ENCODE results near the gene RNF144B. TPM values are rescaled to one million over a fixed set of nuclear protein-coding genes. Genes with fewer than 3 reads are reported as not detected.
"Not testable (repeated sequence)": the region's sequence is repeated elsewhere in the genome, so short reads cannot be mapped to it uniquely, and the experiment has no call there.

Gene RNF144B
- total RNA-seq, 1 experiment from 2014 or later, result 8.1 TPM

DNA sequence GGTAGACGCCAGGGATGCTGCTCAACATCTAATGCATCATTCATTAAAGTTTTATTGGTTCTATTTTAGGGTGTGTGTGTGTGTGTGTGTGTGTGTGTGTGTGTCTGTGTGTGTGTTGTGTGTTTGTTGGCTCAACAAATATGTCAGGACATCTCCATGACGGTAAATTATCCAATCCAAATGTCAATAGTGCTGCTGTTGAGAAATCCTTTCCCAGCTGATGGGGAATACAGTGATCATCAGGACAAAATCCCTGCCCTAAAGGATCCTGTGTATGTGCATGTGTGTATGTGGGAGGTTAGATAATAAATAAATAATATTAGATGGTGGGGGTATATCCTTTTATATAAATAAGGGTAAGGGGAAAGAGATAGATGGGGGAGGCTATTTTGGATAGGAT, 59.6 kb downstream of the RNF144B start:
- Histone ChIP-seq H3K4me3 (no peak overlapping the region), H3K27ac (no peak overlapping the region), H3K36me3 (no peaks in the 10 kb centered on the region), H3K9me3 (replicated peaks) (no peaks in the 10 kb centered on the region), H3K27me3 (replicated peaks) (no peaks in the 10 kb centered on the region), H3K4me1 (replicated peaks) (no peaks in the 10 kb centered on the region)
- no peak for DNase-seq (ENCODE audit: low read depth in 1 of 2, low spot score in 2 of 2)

DNA sequence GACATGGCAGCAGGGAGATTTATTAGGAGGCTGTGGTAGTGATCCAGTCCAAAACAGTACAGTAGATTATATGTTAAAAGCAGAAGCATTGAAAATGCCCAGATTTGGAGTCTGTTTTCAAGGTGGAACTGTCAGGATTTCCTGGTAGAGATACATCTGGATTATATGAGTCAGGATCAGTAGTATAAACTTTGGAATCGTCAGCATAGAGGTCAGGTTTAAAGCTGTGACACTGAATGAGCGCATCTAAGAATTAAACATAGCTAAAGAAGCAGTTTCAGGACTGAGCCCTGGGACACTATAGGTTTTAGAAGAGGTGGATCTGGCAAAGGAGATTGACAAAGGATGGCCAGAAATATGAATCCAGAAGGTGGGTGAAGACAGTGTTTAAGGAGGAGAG, 60.4 kb downstream of the RNF144B start:
- no peak for DNase-seq (ENCODE audit: low read depth in 1 of 2, low spot score in 2 of 2)
- Histone ChIP-seq H3K27me3 (replicated peaks) (no peaks in the 10 kb centered on the region), H3K4me1 (replicated peaks) (no peaks in the 10 kb centered on the region), H3K36me3 (no peaks in the 10 kb centered on the region), H3K27ac (no peak overlapping the region), H3K4me3 (no peak overlapping the region), H3K9me3 (replicated peaks) (no peaks in the 10 kb centered on the region)

DNA sequence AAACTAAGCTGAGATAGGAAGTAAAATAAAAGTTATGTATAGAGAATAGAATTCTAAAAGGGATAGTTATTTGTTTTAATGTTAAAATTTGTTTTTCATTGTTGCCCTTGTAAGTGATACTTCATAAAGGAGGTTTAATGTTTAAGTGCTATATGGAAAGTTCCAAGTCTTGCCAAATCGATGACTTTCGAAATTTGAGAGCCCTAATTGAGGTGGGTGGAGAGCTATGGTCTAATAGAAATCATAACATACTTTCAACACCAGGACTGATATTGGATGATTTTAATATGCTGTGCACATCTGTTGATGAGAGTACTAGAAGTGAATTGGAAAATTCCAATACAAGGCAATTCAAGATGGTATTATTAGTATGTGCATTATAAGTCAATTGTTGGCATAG, 64.6 kb downstream of the RNF144B start:
- no peak overlapping the region for H3K27ac ChIP-seq
- no peaks in the 10 kb centered on the region for H3K27me3 ChIP-seq (replicated peaks)
- no peaks in the 10 kb centered on the region for H3K4me1 ChIP-seq (replicated peaks)
- DNase-seq (ENCODE audit: low read depth in 1 of 2, low spot score in 2 of 2), result no peak
- no peak overlapping the region for H3K4me3 ChIP-seq
- no peaks in the 10 kb centered on the region for H3K36me3 ChIP-seq
- H3K9me3 ChIP-seq (replicated peaks), result no peaks in the 10 kb centered on the region

DNA sequence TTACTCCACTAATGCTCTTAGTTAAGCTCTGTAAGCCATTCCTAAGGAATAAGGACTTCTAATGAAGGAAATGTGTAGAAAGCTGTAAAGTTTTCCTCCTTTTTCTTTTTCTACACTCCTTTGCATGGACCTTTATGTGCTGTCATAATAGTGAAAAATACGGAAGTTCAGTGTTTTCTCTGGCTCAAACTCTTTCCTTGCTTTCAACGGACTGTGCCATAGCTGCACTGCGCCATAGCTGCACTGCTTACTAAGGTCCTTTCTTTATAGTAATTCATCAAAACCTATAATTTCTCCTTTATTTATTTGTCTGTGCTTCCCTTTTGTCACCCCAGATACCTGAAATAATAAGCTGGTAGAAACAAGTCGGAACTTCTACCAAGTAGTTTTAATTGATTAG, 67.3 kb downstream of the RNF144B start:
- Histone ChIP-seq H3K36me3 (peaks cover 7% of the 10 kb centered on the region; the same call in 1 of the 2 replicates), H3K9me3 (replicated peaks) (no peaks in the 10 kb centered on the region), H3K27ac (no peak overlapping the region), H3K27me3 (replicated peaks) (no peaks in the 10 kb centered on the region), H3K4me3 (no peak overlapping the region), H3K4me1 (replicated peaks) (no peaks in the 10 kb centered on the region)
- DNase-seq (ENCODE audit: low read depth in 1 of 2, low spot score in 2 of 2), result no peak

DNA sequence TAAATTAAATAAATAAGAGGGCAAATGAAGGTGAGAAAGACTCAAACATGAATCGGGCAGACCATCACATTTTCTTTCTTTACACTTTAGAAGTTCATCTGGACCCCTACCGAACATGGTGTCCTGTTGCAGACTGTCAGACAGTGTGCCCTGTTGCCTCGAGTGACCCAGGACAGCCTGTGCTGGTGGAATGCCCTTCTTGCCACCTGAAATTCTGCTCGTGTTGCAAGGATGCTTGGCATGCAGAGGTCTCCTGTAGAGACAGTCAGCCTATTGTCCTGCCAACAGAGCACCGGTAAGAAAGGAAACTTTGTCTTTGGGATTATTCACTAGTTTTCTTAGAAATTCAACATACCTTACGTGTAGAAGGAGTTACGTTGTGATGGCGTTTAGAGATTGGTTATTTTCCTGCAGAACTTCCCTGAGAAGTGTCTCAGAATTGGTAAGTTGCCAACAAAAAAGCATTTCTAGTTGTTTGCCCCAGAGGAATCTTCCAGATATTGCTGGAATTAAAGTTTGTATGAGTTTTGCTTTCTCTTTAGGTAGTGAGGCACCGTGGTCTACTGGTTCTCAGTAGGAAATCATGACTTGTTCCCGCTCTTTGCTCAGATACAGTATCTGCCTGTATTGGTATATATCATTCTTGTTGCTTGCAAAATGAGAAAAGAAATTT, 70.1 kb downstream of the RNF144B start:
- no peak overlapping the region for H3K27ac ChIP-seq
- no peaks in the 10 kb centered on the region for H3K9me3 ChIP-seq (replicated peaks)
- no peaks in the 10 kb centered on the region for H3K4me1 ChIP-seq (replicated peaks)
- H3K36me3 ChIP-seq, result peaks cover 11% of the 10 kb centered on the region; the same call in 1 of the 2 replicates
- H3K27me3 ChIP-seq (replicated peaks), result no peaks in the 10 kb centered on the region
- DNase-seq (ENCODE audit: low read depth in 1 of 2, low spot score in 2 of 2), result no peak
- H3K4me3 ChIP-seq, result no peak overlapping the region

DNA sequence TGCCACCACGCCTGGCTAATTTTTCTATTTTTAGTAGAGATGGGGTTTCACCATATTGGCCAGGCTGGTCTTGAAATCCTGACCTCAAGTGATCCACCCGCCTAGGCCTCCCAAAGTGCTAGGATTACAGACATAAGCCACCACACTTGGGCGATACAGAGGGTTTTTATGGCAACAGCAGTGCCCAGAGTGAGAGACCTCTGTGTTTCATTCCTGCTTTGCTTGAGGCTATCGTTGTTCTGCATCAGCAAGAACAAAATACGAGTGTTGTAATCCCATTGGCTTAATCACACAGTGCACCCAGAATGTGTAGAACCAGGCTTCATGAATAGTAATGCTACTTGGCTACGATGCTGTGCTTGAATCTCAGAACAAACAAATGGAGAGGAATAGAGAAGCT, 70.9 kb downstream of the RNF144B start:
- H3K4me3 ChIP-seq; DNase-seq (ENCODE audit: low read depth in 1 of 2, low spot score in 2 of 2): not testable (repeated sequence)

DNA sequence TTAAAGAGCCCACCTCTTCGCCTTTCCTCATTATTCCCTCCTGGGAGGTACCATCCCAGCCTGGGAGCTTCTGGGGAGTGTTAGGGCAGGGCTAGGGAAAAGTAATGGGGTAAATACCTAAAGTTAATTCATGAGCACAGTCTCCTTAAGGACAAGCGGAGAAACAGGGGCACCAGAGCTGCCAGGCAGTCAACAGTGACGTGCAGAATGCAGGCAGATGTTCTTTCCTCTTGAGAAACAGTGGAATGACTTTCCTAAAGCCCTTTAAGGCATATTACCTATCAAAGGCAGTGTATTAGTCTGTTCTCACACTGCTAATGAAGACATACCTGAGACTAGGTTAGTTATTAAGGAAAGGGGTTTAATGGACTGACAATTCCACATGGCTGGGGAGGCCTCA, 76.3 kb downstream of the RNF144B start:
- no peaks in the 10 kb centered on the region for H3K27me3 ChIP-seq (replicated peaks)
- no peak for DNase-seq (ENCODE audit: low read depth in 1 of 2, low spot score in 2 of 2)
- no peak overlapping the region for H3K4me3 ChIP-seq
- no peaks in the 10 kb centered on the region for H3K4me1 ChIP-seq (replicated peaks)
- no peaks in the 10 kb centered on the region for H3K9me3 ChIP-seq (replicated peaks)
- H3K27ac ChIP-seq, result no peak overlapping the region
- H3K36me3 ChIP-seq, result peaks cover 20% of the 10 kb centered on the region; the same call in 1 of the 2 replicates

More for the DNA sequence above, 70.9 kb downstream of the RNF144B start:
- not testable (repeated sequence) for H3K27me3 ChIP-seq (replicated peaks); H3K27ac ChIP-seq; H3K9me3 ChIP-seq (replicated peaks); H3K4me1 ChIP-seq (replicated peaks)
- peaks cover 11% of the 10 kb centered on the region; the same call in 1 of the 2 replicates for H3K36me3 ChIP-seq

DNA sequence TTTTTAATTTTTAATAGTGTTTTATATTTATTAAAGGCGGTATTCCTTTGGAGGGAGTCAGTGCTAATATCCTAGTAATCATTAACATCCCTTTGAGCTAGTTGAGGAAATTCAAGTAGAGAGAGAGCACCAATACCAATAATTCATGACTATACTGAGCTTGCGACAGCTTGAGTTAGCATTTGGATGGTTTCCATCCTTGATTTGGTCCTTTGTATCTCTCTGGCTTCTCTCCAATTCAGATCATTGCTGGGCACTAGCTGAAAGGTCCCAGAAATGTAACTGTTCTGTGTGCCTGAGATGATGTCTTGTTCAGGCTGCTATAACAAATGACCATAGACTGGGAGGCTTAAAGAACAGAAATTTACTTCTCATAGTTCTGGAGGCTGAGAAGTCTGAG, 77.0 kb downstream of the RNF144B start:
- no peak overlapping the region for H3K27ac ChIP-seq
- no peak for DNase-seq (ENCODE audit: low read depth in 1 of 2, low spot score in 2 of 2)
- H3K27me3 ChIP-seq (replicated peaks), result no peaks in the 10 kb centered on the region
- H3K4me3 ChIP-seq, result no peak overlapping the region
- no peaks in the 10 kb centered on the region for H3K9me3 ChIP-seq (replicated peaks)
- 0 out of 2 replicates have a peak, but pooled peaks cover 19% of the 10 kb centered on the region for H3K36me3 ChIP-seq
- no peaks in the 10 kb centered on the region for H3K4me1 ChIP-seq (replicated peaks)

DNA sequence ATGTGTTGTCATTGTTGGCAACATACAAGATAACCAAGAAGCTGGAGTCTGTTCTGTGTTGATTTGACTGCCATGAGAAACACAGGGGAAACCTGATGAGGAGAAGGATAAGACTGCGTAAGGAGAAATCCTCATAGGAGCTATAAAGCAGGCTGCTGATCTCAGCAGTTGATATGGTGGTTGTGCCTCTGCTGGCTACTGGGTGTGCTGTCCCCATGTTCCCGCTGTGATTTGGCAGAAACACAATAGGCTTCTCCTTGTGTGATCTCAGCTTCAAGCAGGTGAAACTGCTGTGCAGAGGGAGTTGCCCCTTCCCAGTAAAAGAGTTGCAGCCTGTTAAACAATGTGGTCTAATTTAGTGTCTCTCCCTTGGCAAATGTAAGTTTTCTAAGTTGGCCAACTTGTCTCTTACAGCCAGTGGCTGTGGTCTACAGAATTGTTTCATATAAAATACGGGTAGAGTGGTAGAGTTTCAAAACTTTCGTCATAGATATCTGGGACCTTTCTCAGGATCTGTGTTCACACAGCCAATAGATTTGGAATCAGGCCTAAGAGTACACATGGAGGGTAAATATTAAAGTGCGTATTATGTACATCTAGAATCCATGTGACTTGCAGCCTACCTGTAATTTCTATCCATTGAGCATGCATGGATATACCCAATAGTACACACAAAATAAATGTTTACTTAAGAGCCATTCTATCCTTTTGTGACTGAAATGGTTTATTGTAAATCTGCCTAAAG, 78.4 kb downstream of the RNF144B start:
- Histone ChIP-seq H3K27ac (no peak overlapping the region), H3K9me3 (replicated peaks) (no peaks in the 10 kb centered on the region), H3K27me3 (replicated peaks) (no peaks in the 10 kb centered on the region), H3K36me3 (0 out of 2 replicates have a peak, but pooled peaks cover 14% of the 10 kb centered on the region), H3K4me3 (no peak overlapping the region), H3K4me1 (replicated peaks) (no peaks in the 10 kb centered on the region)
- DNase-seq (ENCODE audit: low read depth in 1 of 2, low spot score in 2 of 2), result no peak

DNA sequence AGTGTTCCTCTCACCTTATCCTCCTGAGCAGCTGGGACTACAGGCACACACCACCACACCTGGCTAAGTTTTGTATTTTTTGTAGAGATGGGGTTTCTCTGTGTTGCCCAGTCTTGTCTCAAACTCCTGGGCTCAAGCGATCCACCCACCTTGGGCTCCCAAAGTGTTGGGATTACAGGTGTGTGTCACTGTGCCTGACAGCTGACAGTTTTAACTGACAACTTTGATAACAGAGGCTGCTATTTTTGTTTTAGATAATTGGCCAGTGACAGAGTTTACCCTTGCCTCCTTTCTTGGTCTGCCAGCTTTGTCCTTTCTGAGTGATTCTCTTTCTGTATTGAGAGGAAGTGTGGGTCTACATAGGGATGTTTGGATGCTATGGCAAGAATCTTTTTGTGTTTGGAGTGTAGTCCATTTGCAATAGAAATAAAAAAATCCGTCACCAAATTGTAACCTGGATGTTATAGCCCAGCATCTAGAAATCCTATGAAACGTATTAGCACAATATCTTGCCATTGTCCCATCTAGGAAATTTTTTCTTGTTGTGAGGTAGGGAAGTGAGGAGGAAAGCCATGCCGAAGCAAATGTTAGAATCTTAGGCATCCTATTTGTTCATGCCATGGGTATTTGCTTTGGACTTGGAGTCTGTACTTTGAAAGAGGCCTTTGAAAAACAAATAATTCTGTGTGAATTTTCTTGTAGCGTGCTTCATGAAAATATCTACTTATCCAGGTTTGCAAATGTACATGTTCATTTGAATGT, 80.8 kb downstream of the RNF144B start:
- no peak for DNase-seq (ENCODE audit: low read depth in 1 of 2, low spot score in 2 of 2)
- 0 out of 2 replicates have a peak, but pooled peaks cover 14% of the 10 kb centered on the region for H3K36me3 ChIP-seq
- H3K4me3 ChIP-seq, result no peak overlapping the region
- H3K27ac ChIP-seq, result no peak overlapping the region
- H3K27me3 ChIP-seq (replicated peaks), result no peaks in the 10 kb centered on the region
- no peaks in the 10 kb centered on the region for H3K9me3 ChIP-seq (replicated peaks)
- no peaks in the 10 kb centered on the region for H3K4me1 ChIP-seq (replicated peaks)

DNA sequence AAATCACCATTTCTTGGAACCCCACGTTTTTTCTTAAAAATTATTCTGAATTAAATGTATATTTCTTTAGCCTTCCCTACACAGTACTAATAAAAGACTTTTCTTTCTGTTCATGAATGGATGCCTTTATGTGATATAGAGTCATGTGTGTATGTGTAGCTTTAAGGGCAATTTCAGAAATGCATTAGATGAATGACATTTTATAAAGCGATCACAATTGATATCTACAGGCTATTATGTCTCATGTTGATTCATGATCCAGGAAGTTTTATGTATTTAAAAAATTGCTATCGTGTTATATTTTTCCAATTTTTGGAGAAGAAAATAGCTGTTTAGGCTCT, 81.3 kb downstream of the RNF144B start:
- no peaks in the 10 kb centered on the region for H3K9me3 ChIP-seq (replicated peaks)
- H3K4me3 ChIP-seq, result no peak overlapping the region
- H3K36me3 ChIP-seq, result 0 out of 2 replicates have a peak, but pooled peaks cover 14% of the 10 kb centered on the region
- no peak for DNase-seq (ENCODE audit: low read depth in 1 of 2, low spot score in 2 of 2)
- H3K27me3 ChIP-seq (replicated peaks), result no peaks in the 10 kb centered on the region
- no peak overlapping the region for H3K27ac ChIP-seq
- H3K4me1 ChIP-seq (replicated peaks), result no peaks in the 10 kb centered on the region

DNA sequence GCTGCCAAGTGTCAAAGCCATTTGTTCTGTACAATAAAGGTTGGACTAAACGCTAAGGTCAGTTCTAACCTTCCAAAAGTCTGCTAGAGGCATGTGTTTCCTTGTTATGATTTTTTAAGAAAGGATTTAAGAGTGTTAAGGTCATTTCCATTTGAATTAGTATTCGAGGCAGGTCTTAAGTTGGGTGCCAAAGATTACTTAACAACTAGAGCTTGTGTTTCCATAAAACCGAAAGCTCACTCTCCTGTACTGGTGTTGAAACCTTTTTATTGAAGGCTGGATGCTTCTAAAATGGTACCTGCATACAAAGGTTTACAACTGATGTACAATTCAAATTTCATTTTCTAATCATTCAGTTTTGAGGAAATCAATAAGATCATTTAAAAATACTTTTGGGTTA, 82.4 kb downstream of the RNF144B start:
- Histone ChIP-seq H3K36me3 (0 out of 2 replicates have a peak, but pooled peaks cover 12% of the 10 kb centered on the region), H3K4me1 (replicated peaks) (no peaks in the 10 kb centered on the region), H3K27ac (no peak overlapping the region), H3K9me3 (replicated peaks) (no peaks in the 10 kb centered on the region), H3K4me3 (no peak overlapping the region), H3K27me3 (replicated peaks) (no peaks in the 10 kb centered on the region)
- DNase-seq (ENCODE audit: low read depth in 1 of 2, low spot score in 2 of 2), result no peak

DNA sequence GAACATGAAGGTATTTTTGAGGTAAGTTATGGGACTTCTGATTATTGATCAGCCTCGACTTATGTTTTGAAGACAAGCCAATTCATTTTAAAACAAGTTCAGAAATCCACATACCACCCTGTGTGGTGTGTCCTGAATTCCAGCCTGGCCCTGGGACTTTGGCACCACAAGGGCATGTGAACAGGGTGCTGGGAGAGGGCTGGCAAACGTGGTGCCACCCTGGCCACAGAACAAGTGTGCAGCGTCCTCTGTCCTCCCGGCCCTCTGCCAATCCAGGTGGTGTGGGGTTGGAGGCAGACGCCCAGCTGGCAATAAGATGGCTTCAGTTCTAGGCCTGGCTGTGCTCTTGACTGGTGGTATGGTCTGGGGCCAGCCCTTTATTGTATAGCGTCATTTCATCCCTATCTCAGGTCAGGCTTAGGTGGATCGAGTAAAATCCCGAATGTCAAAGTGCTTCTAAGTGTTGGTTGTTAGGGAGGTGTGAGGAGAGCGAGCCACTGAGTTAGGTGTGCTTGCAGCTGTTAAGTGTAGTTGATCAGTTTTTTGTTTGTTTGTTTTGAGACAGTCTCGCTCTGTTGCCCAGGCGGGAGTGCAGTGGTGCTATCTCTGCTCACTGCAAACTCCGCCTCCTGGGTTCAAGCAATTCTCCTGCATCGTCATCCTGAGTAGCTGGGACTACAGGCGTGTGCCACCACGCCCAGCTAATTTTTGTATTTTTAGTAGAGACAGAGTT, 84.2 kb downstream of the RNF144B start:
- H3K27me3 ChIP-seq (replicated peaks), result no peaks in the 10 kb centered on the region
- no peak overlapping the region for H3K4me3 ChIP-seq
- H3K4me1 ChIP-seq (replicated peaks), result no peaks in the 10 kb centered on the region
- H3K9me3 ChIP-seq (replicated peaks), result no peaks in the 10 kb centered on the region
- no peaks in the 10 kb centered on the region for H3K36me3 ChIP-seq
- no peak overlapping the region for H3K27ac ChIP-seq
- DNase-seq (ENCODE audit: low read depth in 1 of 2, low spot score in 2 of 2), result no peak
